ENCODE results near the gene GNAO1. TPM values are rescaled to one million over a fixed set of nuclear protein-coding genes. Genes with fewer than 3 reads are reported as not detected.
"Not testable (repeated sequence)": the region's sequence is repeated elsewhere in the genome, so short reads cannot be mapped to it uniquely, and the experiment has no call there.

GNAO1 gene
- polyA plus RNA-seq, 1 of the 3 experiments (the other 2 are of a cell fraction) = 0.30 TPM

- POLR2A ChIA-PET; H3K4me3 ChIP-seq (ENCODE audit: low read depth in 2 of 2, low read length in 1 of 2); H3K4me1 ChIP-seq (ENCODE audit: control insufficient read depth in 1 of 2, insufficient read depth in 2 of 2, low read depth in 1 of 2, low read length in 1 of 2); H3K9ac ChIP-seq; H4K20me1 ChIP-seq (ENCODE audit: insufficient read depth); CTCF ChIA-PET; H3K9me3 ChIP-seq; H3K9me2 ChIP-seq; H3F3A ChIP-seq (replicated peaks; ENCODE audit: insufficient read depth); H3K4me2 ChIP-seq; H3K27ac ChIP-seq (ENCODE audit: low read depth in 2 of 2, low read length in 1 of 2); DNase-seq; H3K27me3 ChIP-seq (ENCODE audit: insufficient read depth); H2AFZ ChIP-seq (ENCODE audit: low read depth): not testable (repeated sequence)
- WGBS (ENCODE audit: low lambda C conversion rate) = 68% methylated on average over 3 of the region's 3 CpGs
- peaks cover 19% of the 10 kb centered on the region for H3K79me2 ChIP-seq (ENCODE audit: insufficient read depth)
- H3K36me3 ChIP-seq (replicated peaks in 1 of 2; ENCODE audit: control insufficient read depth in 1 of 2, insufficient read depth in 2 of 2, low read length in 1 of 2) = peaks cover 21 to 32% of the 10 kb centered on the region in 2 experiments
Measured at GRCh38 chr16:56396724-56397123, 205.4 kb downstream of the GNAO1 start.

- H3K9me2 ChIP-seq = no peaks in the 10 kb centered on the region
- no peak for DNase-seq
- peaks cover 37 to 51% of the 10 kb centered on the region in 2 experiments for H3K36me3 ChIP-seq (replicated peaks in 1 of 2; ENCODE audit: control insufficient read depth in 1 of 2, insufficient read depth in 2 of 2, low read length in 1 of 2)
- no peaks in the 10 kb centered on the region for H3K4me1 ChIP-seq (ENCODE audit: control insufficient read depth in 1 of 2, insufficient read depth in 2 of 2, low read depth in 1 of 2, low read length in 1 of 2)
- TF ChIP-seq EZH2phosphoT487 (IDR thresholded peaks at IDR 0.05; ENCODE audit: borderline replicate concordance, low read depth) (no peak), TCF12 (IDR thresholded peaks at IDR 0.05) (no peak), FOXJ3 (CRISPR knock-in tag; IDR thresholded peaks at IDR 0.05) (no peak), ZBTB33 (IDR thresholded peaks at IDR 0.05; ENCODE audit: borderline replicate concordance, low read depth) (no peak), SIN3A (IDR thresholded peaks at IDR 0.05; ENCODE audit: borderline replicate concordance, low read depth, low read length) (no peak), YY1 (IDR thresholded peaks at IDR 0.05; ENCODE audit: low read depth) (no peak), RAD21 (IDR thresholded peaks at IDR 0.05; ENCODE audit: low read length) (no peak), FOSL2 (IDR thresholded peaks at IDR 0.05; ENCODE audit: borderline replicate concordance, low read depth) (no peak), MAX (IDR thresholded peaks at IDR 0.05; ENCODE audit: low read depth) (no peak), FOXM1 (IDR thresholded peaks at IDR 0.05; ENCODE audit: low read depth) (no peak), MEF2A (IDR thresholded peaks at IDR 0.05; ENCODE audit: borderline replicate concordance, low read depth) (no peak), EP300 (IDR thresholded peaks at IDR 0.05; ENCODE audit: borderline replicate concordance in 1 of 2, low read depth in 1 of 2, low read length in 1 of 2) (no peak), NFIC (IDR thresholded peaks at IDR 0.05; ENCODE audit: borderline replicate concordance) (no peak), CHD2 (IDR thresholded peaks at IDR 0.05; ENCODE audit: low read length, partially characterized antibody) (no peak), MXI1 (IDR thresholded peaks at IDR 0.05; ENCODE audit: low read depth, low read length) (no peak)
- TF ChIP-seq, protein P1, sequence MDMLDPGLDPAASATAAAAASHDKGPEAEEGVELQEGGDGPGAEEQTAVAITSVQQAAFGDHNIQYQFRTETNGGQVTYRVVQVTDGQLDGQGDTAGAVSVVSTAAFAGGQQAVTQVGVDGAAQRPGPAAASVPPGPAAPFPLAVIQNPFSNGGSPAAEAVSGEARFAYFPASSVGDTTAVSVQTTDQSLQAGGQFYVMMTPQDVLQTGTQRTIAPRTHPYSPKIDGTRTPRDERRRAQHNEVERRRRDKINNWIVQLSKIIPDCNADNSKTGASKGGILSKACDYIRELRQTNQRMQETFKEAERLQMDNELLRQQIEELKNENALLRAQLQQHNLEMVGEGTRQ (IDR thresholded peaks at IDR 0.05; ENCODE audit: borderline replicate concordance, low read depth, low read length) = no peak
- H3K4me3 ChIP-seq (ENCODE audit: low read depth in 2 of 2, low read length in 1 of 2) = no peak overlapping the region
- H3K9ac ChIP-seq = no peak overlapping the region
- no peak overlapping the region for H3K27ac ChIP-seq (ENCODE audit: low read depth in 2 of 2, low read length in 1 of 2)
- H3K4me2 ChIP-seq = no peak overlapping the region
- H3K79me2 ChIP-seq (ENCODE audit: insufficient read depth) = peaks cover 11% of the 10 kb centered on the region
- ChIA-PET POLR2A (no interaction called here), CTCF (interaction anchor here (1.1 kb wide), 1 partner anchor 190 kb away, joined by 3 read pairs; no protein-coding TSS in a partner anchor)
- H3K27me3 ChIP-seq (ENCODE audit: insufficient read depth) = no peaks in the 10 kb centered on the region
- no peak overlapping the region for H2AFZ ChIP-seq (ENCODE audit: low read depth)
- H4K20me1 ChIP-seq (ENCODE audit: insufficient read depth) = no peaks in the 10 kb centered on the region
- peaks cover 3% of the 10 kb centered on the region for H3F3A ChIP-seq (replicated peaks; ENCODE audit: insufficient read depth)
- no peaks in the 10 kb centered on the region for H3K9me3 ChIP-seq
- 90% methylated on average over 2 of the region's 2 CpGs for WGBS (ENCODE audit: low lambda C conversion rate)
Measured at GRCh38 chr16:56399047-56399446, 207.8 kb downstream of the GNAO1 start.
